ENCODE data around the gene QKI.

GRCh38 chr6:163418311-163419029 lies 4.0 kb downstream of the QKI start:
- TF ChIP-seq POLR2A (IDR thresholded peaks at IDR 0.05) (no peak), CTCF (IDR thresholded peaks at IDR 0.05) (no peak)
